HEK293T (cell line): ENCODE measurements around the gene TMEM26.

Source experiments
- BHLHE40 ChIP-seq: fragments of 450-650 bp; IDR thresholded peaks from 2 replicates; pipeline ENCODE4 v1.6.1; 2016; ENCODE audit warnings: mild to moderate bottlenecking, moderate library complexity, borderline replicate concordance
- ELF4 ChIP-seq: fragments of 450-650 bp; IDR thresholded peaks from 2 replicates; pipeline ENCODE4 v1.6.1; 2017; ENCODE audit warnings: antibody characterized with exemption
- FOXK2 ChIP-seq: fragments of 450-650 bp; IDR thresholded peaks from 2 replicates; pipeline ENCODE4 v1.6.1; 2016; ENCODE audit warnings: mild to moderate bottlenecking
- SP1 ChIP-seq: fragments of 450-650 bp; IDR thresholded peaks from 2 replicates; pipeline ENCODE4 v1.6.1; 2017

DNA sequence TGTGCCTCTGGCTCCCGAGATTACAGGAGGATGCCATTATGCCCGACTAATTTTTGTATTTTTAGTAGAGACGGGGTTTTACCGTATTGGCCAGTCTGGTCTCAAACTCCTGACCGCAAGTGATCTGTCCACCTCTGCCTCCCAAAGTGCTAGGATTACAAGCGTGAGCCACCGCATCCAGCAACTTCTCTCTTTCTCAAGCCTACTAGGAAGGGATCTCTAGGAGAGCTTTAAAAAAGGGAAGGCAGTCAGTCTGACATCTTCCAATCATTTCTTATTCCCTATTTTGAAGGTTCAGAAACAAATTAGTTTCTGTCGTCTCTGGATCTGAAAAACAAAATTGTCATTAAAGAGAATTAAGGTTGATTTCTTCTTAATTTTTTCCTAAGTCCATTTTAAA, 2.5 kb upstream of the TMEM26 start:
- no peak for TF ChIP-seq ELF4
- TF ChIP-seq FOXK2 = no peak
- TF ChIP-seq BHLHE40 = no peak
- TF ChIP-seq SP1 = no peak
